IPS-15b (cell line): ENCODE measurements around the gene MIEN1.
"Not testable (repeated sequence)": the region's sequence is repeated elsewhere in the genome, so short reads cannot be mapped to it uniquely, and the experiment has no call there.

ENCODE experiments used
- H3K27me3 ChIP-seq: one replicate; pipeline ENCODE4 v1.6.1; 2013; ENCODE audit warnings: low read length; ENCODE audit not compliant: control insufficient read depth, insufficient read depth
- H3K36me3 ChIP-seq: one replicate; pipeline ENCODE4 v1.6.1; 2013; ENCODE audit warnings: low read length; ENCODE audit not compliant: control insufficient read depth, insufficient read depth
- H3K4me1 ChIP-seq: one replicate; pipeline ENCODE4 v1.6.1; 2013; ENCODE audit warnings: mild to moderate bottlenecking, low read length; ENCODE audit not compliant: control insufficient read depth, insufficient read depth
- H3K4me3 ChIP-seq: one replicate; pipeline ENCODE4 v1.5.1; 2013; ENCODE audit warnings: low read depth, low read length
- H3K9ac ChIP-seq: one replicate; pipeline ENCODE4 v1.6.1; 2013; ENCODE audit warnings: low read depth, mild to moderate bottlenecking, low read length
- H3K9me3 ChIP-seq: one replicate; pipeline ENCODE4 v1.6.1; 2013; ENCODE audit warnings: mild to moderate bottlenecking, low read length; ENCODE audit not compliant: control insufficient read depth, insufficient read depth

The MIEN1 gene

GRCh38 chr17:39764171-39764570, 33.8 kb upstream of the MIEN1 start:
- H3K9me3 ChIP-seq, H3K4me3 ChIP-seq, H3K9ac ChIP-seq, H3K36me3 ChIP-seq, H3K4me1 ChIP-seq, H3K27me3 ChIP-seq: not testable (repeated sequence)

DNA sequence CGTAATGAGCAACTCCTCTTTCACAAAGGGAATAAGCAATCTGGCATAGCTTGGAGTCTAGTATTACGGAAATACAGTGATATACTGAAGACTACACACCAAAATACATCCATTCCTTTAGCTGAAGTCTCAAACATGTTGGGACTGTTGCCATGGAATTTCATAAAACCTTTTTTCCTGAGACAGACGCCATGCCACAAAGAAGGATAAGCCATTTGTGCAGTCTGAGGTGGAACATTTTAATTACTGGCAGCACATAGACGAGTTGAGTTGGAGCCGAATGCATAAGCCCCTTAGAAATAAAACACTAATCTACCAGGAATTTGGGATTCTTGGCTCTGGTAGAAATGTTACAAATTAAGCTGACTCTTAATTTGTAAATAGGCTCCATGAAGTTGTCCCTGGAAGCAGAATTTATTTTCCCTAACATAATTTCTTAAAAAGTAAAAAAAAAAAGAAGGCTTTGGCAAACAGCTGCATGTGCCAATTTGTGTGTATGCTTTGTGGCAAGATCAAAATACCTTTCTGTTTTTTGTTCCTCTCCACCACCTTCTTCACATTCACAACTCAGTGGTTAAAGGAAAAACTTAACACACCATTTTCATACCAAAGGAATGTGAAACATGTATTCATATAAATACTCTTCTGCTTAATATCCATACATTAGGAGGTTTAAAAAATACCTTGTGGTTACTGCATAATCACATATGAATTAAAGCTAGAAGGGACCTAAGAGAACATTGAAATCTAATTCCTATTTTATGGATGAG, 32.9 kb upstream of the MIEN1 start:
- Histone ChIP-seq H3K9ac (no peak overlapping the region), H3K4me1 (no peaks in the 10 kb centered on the region), H3K4me3 (no peak overlapping the region), H3K27me3 (peaks cover under 1% of the 10 kb centered on the region), H3K9me3 (no peaks in the 10 kb centered on the region), H3K36me3 (no peaks in the 10 kb centered on the region)

- peaks cover 3% of the 10 kb centered on the region for H3K27me3 ChIP-seq
- H3K9ac ChIP-seq: no peak overlapping the region
- H3K9me3 ChIP-seq: no peaks in the 10 kb centered on the region
- H3K36me3 ChIP-seq: no peaks in the 10 kb centered on the region
- no peak overlapping the region for H3K4me3 ChIP-seq
- H3K4me1 ChIP-seq: peaks cover 2% of the 10 kb centered on the region
These were observed 31.6 kb upstream of the MIEN1 start for GRCh38 chr17:39761861-39762496.

- no peak overlapping the region for H3K9ac ChIP-seq
- no peaks in the 10 kb centered on the region for H3K9me3 ChIP-seq
- peaks cover 6% of the 10 kb centered on the region for H3K27me3 ChIP-seq
- peaks cover 11% of the 10 kb centered on the region for H3K4me1 ChIP-seq
- H3K4me3 ChIP-seq: no peak overlapping the region
- no peaks in the 10 kb centered on the region for H3K36me3 ChIP-seq
These were observed 28.9 kb upstream of the MIEN1 start for GRCh38 chr17:39759204-39759603.

- Histone ChIP-seq H3K9me3 (no peaks in the 10 kb centered on the region), H3K9ac (no peak overlapping the region), H3K4me1 (peaks cover 11% of the 10 kb centered on the region), H3K4me3 (no peak overlapping the region), H3K27me3 (peaks cover 6% of the 10 kb centered on the region), H3K36me3 (no peaks in the 10 kb centered on the region)
These were observed 27.9 kb upstream of the MIEN1 start for GRCh38 chr17:39757931-39758873.

DNA sequence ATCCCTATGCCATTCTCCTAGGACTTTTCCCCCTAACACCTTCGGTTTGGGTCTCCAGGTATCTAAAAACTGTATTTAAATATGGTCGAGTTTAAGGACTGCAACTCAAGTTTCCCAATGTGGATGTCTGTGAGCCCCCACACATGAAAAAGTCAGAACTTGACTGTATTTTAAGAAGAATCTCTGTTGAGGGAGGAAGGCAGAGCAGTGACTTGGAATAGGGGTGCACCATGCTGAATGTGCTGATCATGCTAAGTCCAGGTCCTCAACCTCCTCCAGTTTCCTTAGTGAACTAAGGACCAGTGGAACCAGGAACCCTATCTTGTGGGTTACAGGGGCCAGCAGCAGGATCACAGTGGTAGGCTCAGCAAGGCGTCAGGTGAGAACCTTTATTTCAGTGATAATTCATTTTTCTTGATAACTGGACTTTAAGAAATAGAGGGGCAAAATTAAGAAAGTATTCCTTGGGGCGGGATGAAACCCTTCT, 26.9 kb upstream of the MIEN1 start:
- Histone ChIP-seq H3K36me3 (no peaks in the 10 kb centered on the region), H3K9ac (no peak overlapping the region), H3K4me1 (peaks cover 12% of the 10 kb centered on the region), H3K4me3 (no peak overlapping the region), H3K9me3 (no peaks in the 10 kb centered on the region), H3K27me3 (peaks cover 6% of the 10 kb centered on the region)

DNA sequence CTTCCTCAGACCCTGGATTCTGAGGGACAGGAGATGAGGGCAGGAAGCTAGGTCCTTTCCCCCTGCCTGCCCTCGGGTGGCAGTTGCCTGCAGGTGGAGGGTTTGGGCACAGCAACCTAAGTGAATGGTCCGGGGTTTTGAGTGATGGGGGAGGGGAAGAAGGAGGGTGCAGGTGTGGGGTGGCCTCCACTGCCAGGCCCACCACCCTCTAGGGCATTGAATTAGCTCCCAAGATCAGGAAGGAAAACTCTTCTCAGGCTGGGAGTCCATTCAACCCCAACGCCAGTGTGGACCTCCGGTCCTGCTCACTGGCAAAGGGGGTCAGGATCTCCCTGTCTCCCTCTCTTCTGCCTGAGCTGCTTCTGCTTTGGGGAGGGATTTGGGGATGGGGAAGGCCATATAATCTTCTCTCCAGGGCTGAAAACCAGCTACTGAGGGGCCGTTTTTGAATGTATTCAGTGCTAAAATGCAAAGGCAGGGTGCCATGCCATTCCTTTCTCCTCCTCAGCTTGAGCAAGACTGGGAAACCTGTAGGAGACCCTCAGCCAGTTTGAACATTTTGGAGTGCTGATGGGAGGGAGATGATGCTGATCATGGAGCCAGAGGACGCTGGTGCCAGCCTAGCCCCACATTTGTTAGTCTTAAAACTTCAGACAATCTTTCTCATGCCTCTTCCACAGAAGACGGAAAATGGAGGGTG, 26.2 kb upstream of the MIEN1 start:
- H3K9ac ChIP-seq: no peak overlapping the region
- no peak overlapping the region for H3K4me3 ChIP-seq
- peaks cover 13% of the 10 kb centered on the region for H3K4me1 ChIP-seq
- no peaks in the 10 kb centered on the region for H3K36me3 ChIP-seq
- no peaks in the 10 kb centered on the region for H3K9me3 ChIP-seq
- H3K27me3 ChIP-seq: peaks cover 6% of the 10 kb centered on the region

DNA sequence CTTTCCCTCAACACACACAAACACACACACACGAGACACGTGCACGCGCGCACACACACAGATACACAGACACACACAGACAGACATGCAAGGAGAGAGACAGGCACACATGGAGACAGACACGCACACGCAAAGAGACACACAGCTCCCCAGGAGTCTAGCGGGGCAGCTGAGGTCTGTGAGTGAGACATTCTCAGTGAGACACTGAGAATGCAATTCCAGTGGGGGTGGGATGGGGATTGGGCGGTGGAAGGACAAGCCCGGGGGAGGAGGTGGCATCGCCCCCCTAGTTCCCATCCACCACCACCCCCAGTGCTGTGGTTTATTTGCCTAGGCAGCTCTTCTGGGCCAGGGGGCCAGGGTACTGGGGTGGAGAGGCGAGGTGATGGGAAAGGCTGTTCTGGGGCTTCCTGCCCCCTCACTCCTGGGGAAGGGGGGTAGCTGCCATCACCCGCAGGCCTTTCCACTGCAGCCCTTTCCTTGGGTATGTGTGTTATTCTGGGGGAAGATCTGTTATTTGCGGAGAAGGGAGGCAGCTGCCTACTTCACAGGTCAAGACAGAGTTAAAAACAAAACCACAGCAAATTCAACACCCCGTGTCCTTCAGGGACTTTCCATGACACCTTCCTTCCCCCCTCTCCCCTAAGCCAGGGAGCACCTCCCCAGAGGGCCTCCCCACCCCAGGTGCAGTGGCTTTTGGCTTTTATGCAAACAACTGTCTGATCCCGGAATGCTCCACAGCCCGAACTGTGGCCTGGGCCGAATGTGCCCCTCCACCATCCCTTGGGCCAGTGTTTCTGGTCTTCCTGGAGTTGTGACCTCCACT, 25.4 kb upstream of the MIEN1 start:
- peaks cover 6% of the 10 kb centered on the region for H3K27me3 ChIP-seq
- no peak overlapping the region for H3K4me3 ChIP-seq
- no peaks in the 10 kb centered on the region for H3K9me3 ChIP-seq
- no peaks in the 10 kb centered on the region for H3K36me3 ChIP-seq
- H3K4me1 ChIP-seq: peaks cover 13% of the 10 kb centered on the region
- no peak overlapping the region for H3K9ac ChIP-seq

- Histone ChIP-seq H3K4me3 (peak overlapping the region; percentile 68), H3K4me1 (peaks cover 13% of the 10 kb centered on the region), H3K36me3 (no peaks in the 10 kb centered on the region), H3K27me3 (peaks cover 6% of the 10 kb centered on the region), H3K9me3 (no peaks in the 10 kb centered on the region), H3K9ac (no peak overlapping the region)
These were observed 24.7 kb upstream of the MIEN1 start for GRCh38 chr17:39754958-39755553.

- Histone ChIP-seq H3K4me1 (peaks cover 13% of the 10 kb centered on the region), H3K27me3 (peaks cover 6% of the 10 kb centered on the region), H3K9me3 (no peaks in the 10 kb centered on the region), H3K4me3 (peak overlapping the region; percentile 68), H3K9ac (peak overlapping the region; percentile 41), H3K36me3 (no peaks in the 10 kb centered on the region)
These were observed 24.0 kb upstream of the MIEN1 start for GRCh38 chr17:39754161-39754957.
